Mammary epithelial cell (primary cell): Measurements from ENCODE around the gene PGBD5.

ENCODE experiments used
- CTCF ChIP-seq, 2 donors: IDR thresholded peaks in 1 of 2; conservative IDR thresholded peaks in 1 of 2; 2 replicates each; pipeline ENCODE4 v1.5.1; 2011 to 2012; ENCODE audit warnings: inconsistent platforms in 2 of 2, low read length in 2 of 2, mild to moderate bottlenecking in 2 of 2, control low read depth in 1 of 2, low read depth in 1 of 2; ENCODE audit not compliant: insufficient read depth in 1 of 2; ENCODE audit errors: extremely low read depth in 1 of 2
- EZH2 ChIP-seq: IDR thresholded peaks from 2 replicates; pipeline ENCODE4 v1.6.1; 2012; ENCODE audit warnings: low read length, inconsistent platforms, borderline replicate concordance

DNA sequence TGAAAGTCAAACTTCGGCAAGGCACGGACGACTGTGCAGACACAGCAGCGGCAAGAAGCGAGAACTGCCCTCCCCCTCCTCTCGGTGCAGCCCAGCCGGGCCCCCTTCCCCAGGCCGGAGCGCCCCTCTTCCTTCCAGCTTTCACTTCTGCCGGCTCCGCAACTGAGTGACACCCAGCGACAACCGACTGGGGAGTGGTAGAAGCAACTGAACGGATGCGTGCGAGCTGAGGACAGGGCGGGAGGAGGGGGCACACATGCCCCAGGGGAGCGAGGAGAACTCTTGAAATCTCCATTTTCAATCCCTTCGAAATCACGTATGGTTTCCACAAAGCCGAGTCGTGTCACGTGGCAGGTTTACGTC lies 146.6 kb downstream of the PGBD5 start:
- TF ChIP-seq CTCF (conservative IDR thresholded peaks at IDR 0.05 in 1 of 2, IDR thresholded peaks at IDR 0.05 in 1 of 2; ENCODE audit: extremely low read depth in 1 of 2, insufficient read depth in 1 of 2, low read depth in 1 of 2, low read length in 2 of 2) (no peak), EZH2 (no peak)
